HG03558 (cell line): ENCODE results near the gene ZBED3.

Experiments used
- ATAC-seq: cut with Tn5 transposase; IDR thresholded peaks from one replicate; pipeline ENCODE4 v1.9.1; 2021; ENCODE audit warnings: moderate number of reproducible peaks; ENCODE audit not compliant: unreplicated experiment; ENCODE audit errors: extremely low read depth

ZBED3 gene

DNA sequence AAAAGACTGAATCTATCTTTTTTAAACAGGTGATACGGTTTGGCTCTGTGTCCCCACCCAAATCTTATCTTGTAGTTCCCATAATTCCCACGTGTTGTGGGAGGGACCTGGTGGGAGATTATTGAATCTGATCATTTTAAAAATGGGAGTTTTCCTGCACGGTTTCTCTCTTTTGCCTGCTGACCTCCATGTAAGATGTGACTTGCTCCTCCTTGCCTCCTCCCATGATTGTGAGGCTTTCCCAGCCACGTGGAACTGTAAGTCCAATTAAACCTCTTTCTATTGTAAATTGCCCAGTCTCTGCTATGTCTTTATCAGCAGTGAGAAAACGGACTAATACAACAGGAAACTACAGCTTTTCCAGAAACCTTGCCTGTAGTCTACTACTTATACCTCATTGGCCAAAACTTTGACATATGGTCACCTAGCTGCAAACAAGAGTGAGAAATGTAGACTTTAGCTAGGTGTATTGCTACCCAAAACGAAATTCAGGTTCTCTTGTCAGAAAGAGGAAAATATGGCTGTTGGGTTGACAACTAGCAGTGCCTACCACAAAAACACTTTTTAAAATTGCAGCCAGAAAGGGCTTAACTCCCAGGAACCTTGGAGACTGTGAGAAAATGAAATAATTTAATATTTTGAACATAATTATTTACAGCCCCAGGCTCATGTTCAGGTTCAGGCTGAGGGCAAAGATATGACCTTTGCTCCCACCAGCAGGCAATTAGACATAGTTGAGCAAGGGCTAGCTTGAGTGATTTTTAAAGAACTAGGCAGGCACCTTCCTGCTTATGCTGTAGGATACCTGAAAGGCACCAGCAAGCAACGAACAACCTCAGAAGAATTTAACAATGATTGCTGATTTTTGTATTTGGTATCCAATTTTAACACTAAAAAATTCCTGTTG is 64.3 kb downstream of the ZBED3 start:
- no peak for ATAC-seq
